C4-2B (cell line): Measurements from ENCODE around the gene CASP8.
"Not testable (repeated sequence)": the region's sequence is repeated elsewhere in the genome, so short reads cannot be mapped to it uniquely, and the experiment has no call there.

Experiments
- H3K27ac ChIP-seq: fragments of 450-650 bp; 2 replicates; pipeline ENCODE4 v1.5.1; 2017
- CTCF ChIP-seq: fragments of 450-650 bp; conservative IDR thresholded peaks from 2 replicates; pipeline ENCODE4 v1.5.1; 2017; ENCODE audit warnings: mild to moderate bottlenecking
- ZFX ChIP-seq: fragments of 450-650 bp; IDR thresholded peaks from 2 replicates; pipeline ENCODE4 v1.6.1; 2017

CASP8 gene

GRCh38 chr2:201273330-201273983 is 13.1 kb downstream of the CASP8 start:
- TF ChIP-seq CTCF = no peak
- TF ChIP-seq ZFX = no peak
- no peak overlapping the region for H3K27ac ChIP-seq

GRCh38 chr2:201275069-201275468 is 14.7 kb downstream of the CASP8 start:
- H3K27ac ChIP-seq = no peak overlapping the region
- TF ChIP-seq ZFX (no peak), CTCF (no peak)

- no peak overlapping the region for H3K27ac ChIP-seq
Observed at GRCh38 chr2:201275990-201276389, 15.7 kb downstream of the CASP8 start.

GRCh38 chr2:201276511-201276910 is 16.2 kb downstream of the CASP8 start:
- TF ChIP-seq CTCF (no peak), ZFX (no peak)
- H3K27ac ChIP-seq = no peak overlapping the region

More at GRCh38 chr2:201275990-201276389, 15.7 kb downstream of the CASP8 start:
- TF ChIP-seq ZFX (no peak), CTCF (no peak)

GRCh38 chr2:201279079-201279478 is 18.7 kb downstream of the CASP8 start:
- H3K27ac ChIP-seq = no peak overlapping the region
- TF ChIP-seq ZFX (no peak), CTCF (no peak)

- TF ChIP-seq ZFX = no peak
- no peak for TF ChIP-seq CTCF
- H3K27ac ChIP-seq = no peak overlapping the region
Observed at GRCh38 chr2:201280191-201281040, 20.1 kb downstream of the CASP8 start.

- TF ChIP-seq ZFX (no peak), CTCF (no peak)
- H3K27ac ChIP-seq = no peak overlapping the region
Observed at GRCh38 chr2:201285499-201285898, 25.2 kb downstream of the CASP8 start.

- not testable (repeated sequence) for H3K27ac ChIP-seq
Observed at GRCh38 chr2:201290457-201291148, 30.3 kb downstream of the CASP8 start.
